ENCODE measurements around the gene KLF6.
"Not testable (repeated sequence)": the region's sequence is repeated elsewhere in the genome, so short reads cannot be mapped to it uniquely, and the experiment has no call there.

The KLF6 gene

GRCh38 chr10:3757250-3757637 is 27.8 kb downstream of the KLF6 start:
- DNase-seq (ENCODE audit: low read depth, low spot score), result no peak

- DNase-seq (ENCODE audit: low read depth, low spot score), result no peak
These were observed 28.7 kb downstream of the KLF6 start for GRCh38 chr10:3756360-3756740.

GRCh38 chr10:3755440-3756359 is 29.3 kb downstream of the KLF6 start:
- peak; percentile 80 for DNase-seq (ENCODE audit: low read depth, low spot score)

- DNase-seq (ENCODE audit: low read depth, low spot score), result no peak
These were observed 30.1 kb downstream of the KLF6 start for GRCh38 chr10:3754727-3755439.

GRCh38 chr10:3750854-3751253 is 34.2 kb downstream of the KLF6 start:
- no peak for DNase-seq (ENCODE audit: low read depth, low spot score)

- DNase-seq (ENCODE audit: low read depth, low spot score), result no peak
These were observed 34.8 kb downstream of the KLF6 start for GRCh38 chr10:3750006-3750816.

GRCh38 chr10:3749600-3749999 is 35.4 kb downstream of the KLF6 start:
- no peak for DNase-seq (ENCODE audit: low read depth, low spot score)

- DNase-seq (ENCODE audit: low read depth, low spot score), result no peak
These were observed 36.0 kb downstream of the KLF6 start for GRCh38 chr10:3749011-3749410.

- no peak for DNase-seq (ENCODE audit: low read depth, low spot score)
These were observed 36.5 kb downstream of the KLF6 start for GRCh38 chr10:3748484-3748883.

GRCh38 chr10:3747984-3748383 is 37.0 kb downstream of the KLF6 start:
- no peak for DNase-seq (ENCODE audit: low read depth, low spot score)

GRCh38 chr10:3747248-3747960 is 37.6 kb downstream of the KLF6 start:
- no peak for DNase-seq (ENCODE audit: low read depth, low spot score)

- no peak for DNase-seq (ENCODE audit: low read depth, low spot score)
These were observed 38.4 kb downstream of the KLF6 start for GRCh38 chr10:3746634-3747033.

- no peak for DNase-seq (ENCODE audit: low read depth, low spot score)
These were observed 39.5 kb downstream of the KLF6 start for GRCh38 chr10:3745521-3745920.

GRCh38 chr10:3741688-3742461 is 43.1 kb downstream of the KLF6 start:
- no peak for DNase-seq (ENCODE audit: low read depth, low spot score)

- no peak for DNase-seq (ENCODE audit: low read depth, low spot score)
These were observed 44.7 kb downstream of the KLF6 start for GRCh38 chr10:3740157-3740871.

GRCh38 chr10:3738855-3739350 is 46.1 kb downstream of the KLF6 start:
- no peak for DNase-seq (ENCODE audit: low read depth, low spot score)

GRCh38 chr10:3737864-3738263 is 47.1 kb downstream of the KLF6 start:
- no peak for DNase-seq (ENCODE audit: low read depth, low spot score)

- DNase-seq (ENCODE audit: low read depth, low spot score), result peak; percentile 37
These were observed 49.8 kb downstream of the KLF6 start for GRCh38 chr10:3735175-3735574.

- no peak for DNase-seq (ENCODE audit: low read depth, low spot score)
These were observed 50.9 kb downstream of the KLF6 start for GRCh38 chr10:3734111-3734510.

GRCh38 chr10:3732183-3732582 is 52.8 kb downstream of the KLF6 start:
- not testable (repeated sequence) for DNase-seq (ENCODE audit: low read depth, low spot score)
